IMR-90 (cell line): ENCODE measurements around the gene SEC14L1. TPM values are rescaled to one million over a fixed set of nuclear protein-coding genes. Genes with fewer than 3 reads are reported as not detected.

ENCODE experiments used
- ATAC-seq: fragments of 200-7000 bp; cut with Tn5 transposase; 2 replicates; pipeline ENCODE4 v1.9.1; 2020; ENCODE audit warnings: low read depth, mild to moderate bottlenecking, moderate library complexity
- BruUV-seq: library from RNA; stranded (reverse); fragments of 400-500 nt; replicated peaks from 2 replicates; lab custom pipeline; 2021; lab: Mats Ljungman, UMichigan
- CTCF ChIA-PET: fragments of 300-600 bp; formaldehyde crosslinking; extraction: SDS; loops from one replicate; lab custom pipeline; 2021; ENCODE audit warnings: antibody characterized with exemption; lab: Yijun Ruan, JAX
- POLR2A ChIA-PET: fragments of 300-600 bp; sonication (Branson Sonifier 250); formaldehyde crosslinking; loops from one replicate; lab custom pipeline; 2022; ENCODE audit warnings: antibody characterized with exemption; ENCODE audit not compliant: unreplicated experiment; lab: Charles Lee
- DNase-seq: peaks from one replicate; pipeline ENCODE4 v3.0.0; 2013
- H2AFZ ChIP-seq: replicated peaks from 2 replicates; pipeline ENCODE3; 2013; ENCODE audit warnings: low read length, mild to moderate bottlenecking; ENCODE audit not compliant: poor library complexity
- H2AK5ac ChIP-seq: 2 replicates; pipeline ENCODE4 v1.6.1; 2013; ENCODE audit warnings: low read depth, low read length, inconsistent platforms
- H2AK9ac ChIP-seq: replicated peaks from 2 replicates; pipeline ENCODE3; 2013; ENCODE audit warnings: mild to moderate bottlenecking, low read depth, low read length, moderate library complexity; ENCODE audit not compliant: poor library complexity
- H2BK120ac ChIP-seq: 2 replicates; pipeline ENCODE4 v1.6.1; 2013; ENCODE audit warnings: low read depth, low read length, inconsistent platforms
- H2BK15ac ChIP-seq: 3 replicates; pipeline ENCODE4 v1.6.1; 2013; ENCODE audit warnings: low read depth, low read length, inconsistent platforms
- H2BK20ac ChIP-seq: 2 replicates; pipeline ENCODE4 v1.6.1; 2013; ENCODE audit warnings: low read depth, mild to moderate bottlenecking, inconsistent platforms, low read length, moderate library complexity
- H2BK5ac ChIP-seq: 2 replicates; pipeline ENCODE4 v1.6.1; 2013; ENCODE audit warnings: mild to moderate bottlenecking, low read depth, low read length, inconsistent platforms; ENCODE audit not compliant: poor library complexity, severe bottlenecking
- H3K14ac ChIP-seq: replicated peaks from 2 replicates; pipeline ENCODE4 v1.6.1; 2013; ENCODE audit warnings: low read depth, low read length, inconsistent platforms
- H3K18ac ChIP-seq: 2 replicates; pipeline ENCODE4 v1.6.1; 2013; ENCODE audit warnings: low read depth, low read length, control low read depth
- H3K23ac ChIP-seq: 2 replicates; pipeline ENCODE4 v1.6.1; 2013; ENCODE audit warnings: low read depth, low read length, inconsistent platforms
- H3K27ac ChIP-seq: 2 replicates; pipeline ENCODE4 v1.5.1; 2013; ENCODE audit warnings: mild to moderate bottlenecking, control low read depth, low read length; ENCODE audit not compliant: insufficient read depth
- H3K27me3 ChIP-seq: 2 replicates; pipeline ENCODE4 v1.6.1; 2013; ENCODE audit warnings: low read length; ENCODE audit not compliant: control insufficient read depth, insufficient read depth
- H3K36me3 ChIP-seq: 2 replicates; pipeline ENCODE4 v1.6.1; 2013; ENCODE audit warnings: low read length, mixed read lengths; ENCODE audit not compliant: control insufficient read depth, insufficient read depth
- H3K4ac ChIP-seq: 2 replicates; pipeline ENCODE4 v1.6.1; 2013; ENCODE audit warnings: low read depth, low read length, inconsistent platforms
- H3K4me1 ChIP-seq: 2 replicates; pipeline ENCODE4 v1.6.1; 2013; ENCODE audit warnings: low read length, mixed read lengths; ENCODE audit not compliant: control insufficient read depth, insufficient read depth
- H3K4me2 ChIP-seq: 2 replicates; pipeline ENCODE4 v1.6.1; 2013; ENCODE audit warnings: low read depth, mild to moderate bottlenecking, control low read depth, low read length, moderate library complexity
- H3K4me3 ChIP-seq: 2 replicates; pipeline ENCODE4 v1.5.1; 2013; ENCODE audit warnings: low read depth, mild to moderate bottlenecking, control low read depth, low read length, moderate library complexity; ENCODE audit not compliant: insufficient read depth
- H3K56ac ChIP-seq: 2 replicates; pipeline ENCODE4 v1.6.1; 2013; ENCODE audit warnings: low read length, inconsistent platforms; ENCODE audit not compliant: insufficient read depth; ENCODE audit errors: extremely low read depth
- H3K79me1 ChIP-seq, 2 experiments: 2 replicates each; pipeline ENCODE4 v1.6.1; 2013; ENCODE audit warnings: low read length in 2 of 2, inconsistent platforms in 1 of 2, low read depth in 1 of 2
- H3K9ac ChIP-seq: 2 replicates; pipeline ENCODE4 v1.6.1; 2013; ENCODE audit warnings: low read depth, low read length, control low read depth
- H3K9me1 ChIP-seq: 2 replicates; pipeline ENCODE4 v1.6.1; 2013; ENCODE audit warnings: low read length, inconsistent platforms; ENCODE audit not compliant: insufficient read depth
- H3K9me3 ChIP-seq: 2 replicates; pipeline ENCODE4 v1.6.1; 2013; ENCODE audit warnings: low read length; ENCODE audit not compliant: control insufficient read depth, insufficient read depth
- H4K20me1 ChIP-seq: 2 replicates; pipeline ENCODE4 v1.6.1; 2013; ENCODE audit warnings: low read length, inconsistent platforms; ENCODE audit not compliant: insufficient read depth
- H4K5ac ChIP-seq: 2 replicates; pipeline ENCODE4 v1.6.1; 2013; ENCODE audit warnings: mild to moderate bottlenecking, low read depth, low read length, control low read depth
- H4K8ac ChIP-seq, 2 experiments: 2 replicates each; pipeline ENCODE4 v1.6.1; 2013; ENCODE audit warnings: low read depth in 2 of 2, low read length in 2 of 2, control low read depth in 1 of 2, inconsistent platforms in 1 of 2
- H4K91ac ChIP-seq: 2 replicates; pipeline ENCODE4 v1.6.1; 2013; ENCODE audit warnings: low read depth, low read length, inconsistent platforms; ENCODE audit not compliant: insufficient read depth
- CEBPB ChIP-seq: IDR thresholded peaks from 2 replicates; pipeline ENCODE4 v1.6.1; 2012; ENCODE audit warnings: low read depth, low read length, improper control_type of control experiment
- MXI1 ChIP-seq: IDR thresholded peaks from 2 replicates; pipeline ENCODE4 v1.6.1; 2012; ENCODE audit warnings: low read depth, mild to moderate bottlenecking, low read length, moderate library complexity, borderline replicate concordance
- POLR2A ChIP-seq: IDR thresholded peaks from 2 replicates; pipeline ENCODE4 v1.6.1; 2012; ENCODE audit warnings: mild to moderate bottlenecking, low read depth, low read length
- RCOR1 ChIP-seq: IDR thresholded peaks from 2 replicates; pipeline ENCODE4 v1.6.1; 2012; ENCODE audit warnings: mild to moderate bottlenecking, low read length, improper control_type of control experiment; ENCODE audit not compliant: insufficient replicate concordance
- SMC3 ChIP-seq: fragments of 150-350 bp; IDR thresholded peaks from 2 replicates; pipeline ENCODE4 v1.6.1; 2016; ENCODE audit warnings: low read depth, mild to moderate bottlenecking, antibody characterized with exemption, low read length, moderate library complexity
- WGBS, 2 experiments: methylation state at CpG; one replicate each; pipeline versions ENCODE4 v1.1.5 to v1.1.7; 2013; ENCODE audit warnings: missing lambda C conversion rate in 2 of 2; ENCODE audit not compliant: insufficient read length in 1 of 2; ENCODE audit errors: extremely low coverage in 2 of 2; 5-methylcytosine and 5-hydroxymethylcytosine counted together
- dilution Hi-C: fragments of 300-500 bp; cut with HindIII; formaldehyde crosslinking; loops from one replicate; pipeline ENCODE4 v1.14.3; 2018; ENCODE audit warnings: low sequenced_read_pairs; ENCODE audit not compliant: unreplicated experiment
- in situ Hi-C: fragments of 300-500 bp; cut with MboI; formaldehyde crosslinking; loops from 3 replicates; pipeline ENCODE4 v1.14.3; 2019; ENCODE audit warnings: low sequenced_read_pairs, inconsistent platforms, mixed read lengths
- intact Hi-C: fragments of 100-400 bp; cut with micrococcal nuclease; formaldehyde crosslinking; loops from 2 replicates; pipeline ENCODE4 v1.10.0; 2022
- polyA plus RNA-seq, 3 experiments: library from polyadenylated mRNA; depleted of rRNA; stranded (reverse); fragments of >200 nt; gene quantifications; 2 replicates each; pipeline ENCODE4 v1.2.3, GENCODE V29; 2012; ENCODE audit warnings: low replicate concordance in 1 of 3
- total RNA-seq: library from RNA; depleted of rRNA; stranded (reverse); fragments of >200 nt; gene quantifications from 2 replicates; pipeline ENCODE4 v1.2.3, GENCODE V29; 2012

SEC14L1 gene
- total and polyA plus RNA-seq, 2 of the 4 experiments (the other 2 are of a cell fraction), result 24.9 to 35.8 TPM

GRCh38 chr17:77136420-77136767, 4.4 kb upstream of the SEC14L1 start:
- in situ Hi-C loops (no loop called here), intact Hi-C loops (no loop called here), dilution Hi-C loops (no loop called here)
- H3K18ac ChIP-seq, result no peak overlapping the region
- no peaks in the 10 kb centered on the region for H3K27me3 ChIP-seq
- peaks cover 5% of the 10 kb centered on the region for H3K9me3 ChIP-seq
- no peak overlapping the region for H3K4me2 ChIP-seq
- ATAC-seq (no peak), DNase-seq (no peak)
- no peak overlapping the region for H2BK120ac ChIP-seq
- H2AK5ac ChIP-seq, result no peak overlapping the region
- H4K20me1 ChIP-seq, result peaks cover under 1% of the 10 kb centered on the region; the same call in 1 of the 2 replicates
- WGBS, 2 experiments, result no CpG with 5 or more reads among the region's 8 CpGs
- H3K4me1 ChIP-seq, result peaks cover 9% of the 10 kb centered on the region
- H2BK20ac ChIP-seq, result no peak overlapping the region
- H4K91ac ChIP-seq, result no peak overlapping the region
- H3K4me3 ChIP-seq, result no peak overlapping the region
- no peak for TF ChIP-seq SMC3
- TF ChIP-seq CEBPB, result no peak
- TF ChIP-seq MXI1, result no peak
- no peak for TF ChIP-seq RCOR1
- TF ChIP-seq POLR2A, result no peak
- no peak overlapping the region for H2BK15ac ChIP-seq
- H3K23ac ChIP-seq, result no peak overlapping the region
- no peak overlapping the region for H3K9ac ChIP-seq
- peaks cover 0 to 1% of the 10 kb centered on the region in 2 experiments; a peak in 1 of 4 replicates for H3K79me1 ChIP-seq
- no peak overlapping the region for H3K56ac ChIP-seq
- no peaks in the 10 kb centered on the region; the same call in 1 of the 2 replicates for H3K9me1 ChIP-seq
- H3K4ac ChIP-seq, result no peak overlapping the region; the same call in 1 of the 2 replicates
- no TSS peak for BruUV-seq
- H3K14ac ChIP-seq, result no peak overlapping the region
- H4K8ac ChIP-seq, result no peak overlapping the region
- no peak overlapping the region for H2AK9ac ChIP-seq
- H4K5ac ChIP-seq, result no peak overlapping the region
- ChIA-PET POLR2A (no interaction called here), CTCF (no interaction called here)
- no peaks in the 10 kb centered on the region for H3K36me3 ChIP-seq
- H2AFZ ChIP-seq, result peak overlapping the region; percentile 54
- H2BK5ac ChIP-seq, result no peak overlapping the region
- H3K27ac ChIP-seq, result no peak overlapping the region
